Liver (tissue), 9 donors: ENCODE data around the gene VIL1. TPM values are rescaled to one million over a fixed set of nuclear protein-coding genes. Genes with fewer than 3 reads are reported as not detected.

Experiments
- DNase-seq: peaks from one replicate; pipeline ENCODE4 v3.0.0-alpha.2; 2017; ENCODE audit warnings: low spot score
- H3K27ac ChIP-seq, 2 donors: one replicate each; pipeline ENCODE4 v1.7.0; 2013; ENCODE audit warnings: inconsistent platforms in 2 of 2, low read length in 2 of 2, control low read depth in 1 of 2, low read depth in 1 of 2, mild to moderate bottlenecking in 1 of 2
- H3K27me3 ChIP-seq, 4 donors: one replicate each; pipeline versions ENCODE4 v1.6.1 to v1.7.0; 2013; ENCODE audit warnings: low read length in 3 of 4, inconsistent platforms in 1 of 4, mild to moderate bottlenecking in 1 of 4, moderate library complexity in 1 of 4; ENCODE audit not compliant: control insufficient read depth in 4 of 4, insufficient read depth in 4 of 4
- H3K36me3 ChIP-seq, 4 donors: one replicate each; pipeline versions ENCODE4 v1.6.1 to v1.7.0; 2013; ENCODE audit warnings: low read length in 3 of 4, mild to moderate bottlenecking in 3 of 4, low read depth in 1 of 4, moderate library complexity in 1 of 4; ENCODE audit not compliant: control insufficient read depth in 4 of 4, insufficient read depth in 3 of 4
- H3K4me1 ChIP-seq, 4 donors: one replicate each; pipeline versions ENCODE4 v1.6.1 to v1.7.0; 2013; ENCODE audit warnings: low read length in 3 of 4, mild to moderate bottlenecking in 3 of 4, moderate library complexity in 1 of 4; ENCODE audit not compliant: control insufficient read depth in 4 of 4, insufficient read depth in 4 of 4
- H3K4me3 ChIP-seq, 3 donors: one replicate each; pipeline versions ENCODE4 v1.6.1 to v1.7.0; 2013; ENCODE audit warnings: low read length in 3 of 3, control low read depth in 1 of 3, low read depth in 1 of 3, mild to moderate bottlenecking in 1 of 3
- H3K9ac ChIP-seq, 2 donors: one replicate each; pipeline ENCODE4 v1.7.0; 2013; ENCODE audit warnings: low read length in 2 of 2, mild to moderate bottlenecking in 2 of 2, moderate library complexity in 2 of 2, control low read depth in 1 of 2, low read depth in 1 of 2
- H3K9me3 ChIP-seq, 4 donors: one replicate each; pipeline versions ENCODE4 v1.6.1 to v1.7.0; 2013; ENCODE audit warnings: low read length in 3 of 4; ENCODE audit not compliant: control insufficient read depth in 4 of 4
- ATF3 ChIP-seq: IDR thresholded peaks from 2 replicates; pipeline ENCODE4 v1.6.1; 2016; ENCODE audit warnings: antibody characterized with exemption
- CTCF ChIP-seq: fragments of 150-350 bp; IDR thresholded peaks from 2 replicates; pipeline ENCODE4 v1.5.1; 2017; ENCODE audit warnings: improper control_type of control experiment, low read depth, low read length; ENCODE audit not compliant: missing input control
- FOXA1 ChIP-seq: IDR thresholded peaks from 2 replicates; pipeline ENCODE4 v1.6.1; 2016; ENCODE audit warnings: antibody characterized with exemption
- FOXA2 ChIP-seq: IDR thresholded peaks from 2 replicates; pipeline ENCODE4 v1.6.1; 2016; ENCODE audit warnings: antibody characterized with exemption
- GABPA ChIP-seq, 2 donors: IDR thresholded peaks in 1 of 2; conservative IDR thresholded peaks in 1 of 2; 2 replicates each; pipeline ENCODE4 v1.6.1; 2016; ENCODE audit warnings: antibody characterized with exemption in 2 of 2, mild to moderate bottlenecking in 1 of 2, moderate library complexity in 1 of 2
- HNF4A ChIP-seq, 2 donors: conservative IDR thresholded peaks; 2 replicates each; pipeline ENCODE4 v1.6.1; 2016; ENCODE audit warnings: antibody characterized with exemption in 2 of 2, mild to moderate bottlenecking in 2 of 2
- HNF4G ChIP-seq: IDR thresholded peaks from 2 replicates; pipeline ENCODE4 v1.6.1; 2016; ENCODE audit warnings: antibody characterized with exemption
- JUND ChIP-seq, 2 donors: IDR thresholded peaks; 2 replicates each; pipeline ENCODE4 v1.6.1; 2016; ENCODE audit warnings: antibody characterized with exemption in 2 of 2
- MAX ChIP-seq: IDR thresholded peaks from 2 replicates; pipeline ENCODE4 v1.6.1; 2016; ENCODE audit warnings: antibody characterized with exemption
- NR2F2 ChIP-seq: IDR thresholded peaks from 2 replicates; pipeline ENCODE4 v1.6.1; 2016; ENCODE audit warnings: antibody characterized with exemption
- RAD21 ChIP-seq, 2 donors: IDR thresholded peaks; 2 replicates each; pipeline ENCODE4 v1.6.1; 2016; ENCODE audit warnings: antibody characterized with exemption in 2 of 2, mild to moderate bottlenecking in 2 of 2
- REST ChIP-seq: IDR thresholded peaks from 2 replicates; pipeline ENCODE4 v1.6.1; 2016; ENCODE audit warnings: antibody characterized with exemption, mild to moderate bottlenecking
- RXRA ChIP-seq, 2 donors: IDR thresholded peaks; 2 replicates each; pipeline ENCODE4 v1.6.1; 2017 to 2018; ENCODE audit warnings: antibody characterized with exemption in 2 of 2, mild to moderate bottlenecking in 1 of 2
- SP1 ChIP-seq: IDR thresholded peaks from 2 replicates; pipeline ENCODE4 v1.6.1; 2018; ENCODE audit warnings: antibody characterized with exemption, mild to moderate bottlenecking
- TAF1 ChIP-seq: conservative IDR thresholded peaks from 2 replicates; pipeline ENCODE4 v1.6.1; 2016; ENCODE audit warnings: antibody characterized with exemption, mild to moderate bottlenecking
- YY1 ChIP-seq: IDR thresholded peaks from 2 replicates; pipeline ENCODE4 v1.6.1; 2016; ENCODE audit warnings: antibody characterized with exemption, mild to moderate bottlenecking
- WGBS: extraction: QIAGEN DNeasy Blood & Tissue Kit; methylation state at CpG from one replicate; pipeline ENCODE4 v1.1.7; 2013; 5-methylcytosine and 5-hydroxymethylcytosine counted together
- polyA plus RNA-seq, 2 donors: library from polyadenylated mRNA; stranded (reverse) in 1 of 2; unstranded in 1 of 2; fragments of 200-250 nt in 1 of 2; fragments of >200 nt in 1 of 2; fragmentation: Nextera tagmentation in 1 of 2; extraction: Ambion mirVana in 1 of 2; gene quantifications; one replicate each; pipeline versions ENCODE4 v1.2.1 to v1.2.3, GENCODE V29; 2013 to 2015
- total RNA-seq, 2 donors: library from RNA; depleted of rRNA; stranded (reverse); fragments of >200 nt; gene quantifications; one replicate each; pipeline ENCODE4 v1.2.3, GENCODE V29; 2014
- TF ChIP-seq, protein P1 (sequence below): IDR thresholded peaks from 2 replicates; pipeline ENCODE4 v1.6.1; 2016; ENCODE audit warnings: antibody characterized with exemption
- donor health status: healthy.
- donor health status: healthy.
- donor health status: healthy.
- donor health status: healthy.
- donor health status: healthy.

Gene VIL1
- total and polyA plus RNA-seq, 4 donors, result 16.4 to 72.0 (median 31.6) TPM

GRCh38 chr2:218445602-218446001 is 26.7 kb downstream of the VIL1 start:
- no peaks in the 10 kb centered on the region for H3K9me3 ChIP-seq
- no peak overlapping the region for H3K9ac ChIP-seq
- no peak for DNase-seq
- peaks cover 4 to 47% (median 27%) of the 10 kb centered on the region in 4 donors for H3K36me3 ChIP-seq
- no peak overlapping the region for H3K4me3 ChIP-seq
- H3K27me3 ChIP-seq, result no peaks in the 10 kb centered on the region
- H3K4me1 ChIP-seq, result peaks cover 10 to 30% (median 12%) of the 10 kb centered on the region in 4 donors
- TF ChIP-seq RAD21 (IDR thresholded peaks at IDR 0.05) (no peak), SP1 (no peak), NR2F2 (no peak), TAF1 (no peak), HNF4A (conservative IDR thresholded peaks at IDR 0.05) (no peak), CTCF (no peak), FOXA1 (no peak), FOXA2 (no peak), RXRA (IDR thresholded peaks at IDR 0.05) (no peak), MAX (no peak), YY1 (no peak), REST (no peak), JUND (IDR thresholded peaks at IDR 0.05) (no peak), ATF3 (no peak), GABPA (IDR thresholded peaks at IDR 0.05 in 1 of 2, conservative IDR thresholded peaks at IDR 0.05 in 1 of 2) (no peak), HNF4G (no peak)
- TF ChIP-seq, protein P1, sequence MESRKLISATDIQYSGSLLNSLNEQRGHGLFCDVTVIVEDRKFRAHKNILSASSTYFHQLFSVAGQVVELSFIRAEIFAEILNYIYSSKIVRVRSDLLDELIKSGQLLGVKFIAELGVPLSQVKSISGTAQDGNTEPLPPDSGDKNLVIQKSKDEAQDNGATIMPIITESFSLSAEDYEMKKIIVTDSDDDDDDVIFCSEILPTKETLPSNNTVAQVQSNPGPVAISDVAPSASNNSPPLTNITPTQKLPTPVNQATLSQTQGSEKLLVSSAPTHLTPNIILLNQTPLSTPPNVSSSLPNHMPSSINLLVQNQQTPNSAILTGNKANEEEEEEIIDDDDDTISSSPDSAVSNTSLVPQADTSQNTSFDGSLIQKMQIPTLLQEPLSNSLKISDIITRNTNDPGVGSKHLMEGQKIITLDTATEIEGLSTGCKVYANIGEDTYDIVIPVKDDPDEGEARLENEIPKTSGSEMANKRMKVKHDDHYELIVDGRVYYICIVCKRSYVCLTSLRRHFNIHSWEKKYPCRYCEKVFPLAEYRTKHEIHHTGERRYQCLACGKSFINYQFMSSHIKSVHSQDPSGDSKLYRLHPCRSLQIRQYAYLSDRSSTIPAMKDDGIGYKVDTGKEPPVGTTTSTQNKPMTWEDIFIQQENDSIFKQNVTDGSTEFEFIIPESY, result no peak
- peak overlapping the region; percentile 38 to 43 for H3K27ac ChIP-seq

- H3K27me3 ChIP-seq, result no peaks in the 10 kb centered on the region
- H3K4me1 ChIP-seq, result peaks cover 10 to 30% (median 12%) of the 10 kb centered on the region in 4 donors
- TF ChIP-seq NR2F2 (no peak), MAX (no peak), ATF3 (no peak), FOXA2 (no peak), GABPA (IDR thresholded peaks at IDR 0.05 in 1 of 2, conservative IDR thresholded peaks at IDR 0.05 in 1 of 2) (no peak), RAD21 (IDR thresholded peaks at IDR 0.05) (no peak), HNF4A (conservative IDR thresholded peaks at IDR 0.05) (no peak), FOXA1 (no peak), RXRA (IDR thresholded peaks at IDR 0.05) (no peak)
- TF ChIP-seq, protein P1, result no peak
- no peak overlapping the region for H3K27ac ChIP-seq
- DNase-seq, result no peak
- WGBS, result 95% methylated on average over 6 of the region's 6 CpGs
- peaks cover 4 to 44% (median 25%) of the 10 kb centered on the region in 4 donors for H3K36me3 ChIP-seq
- no peaks in the 10 kb centered on the region for H3K9me3 ChIP-seq
- no peak overlapping the region for H3K4me3 ChIP-seq
- no peak overlapping the region for H3K9ac ChIP-seq
These were observed 27.6 kb downstream of the VIL1 start for GRCh38 chr2:218446547-218446946.
